Lower leg skin (tissue), 4 donors: ENCODE measurements around the gene ATAD3A. TPM values are rescaled to one million over a fixed set of nuclear protein-coding genes. Genes with fewer than 3 reads are reported as not detected.
"Not testable (repeated sequence)": the region's sequence is repeated elsewhere in the genome, so short reads cannot be mapped to it uniquely, and the experiment has no call there.

Experiments
- DNase-seq, 2 donors: peaks; one replicate each; pipeline ENCODE4 v3.0.0-alpha.2; 2019; ENCODE audit warnings: low spot score in 2 of 2
- H3K4me3 ChIP-seq: fragments of 200-600 bp; sonication (generic); 2 replicates; pipeline ENCODE4 v1.5.1; 2017; ENCODE audit warnings: mild to moderate bottlenecking, low read depth; ENCODE audit not compliant: poor library complexity, severe bottlenecking
- CTCF ChIP-seq, 3 donors: fragments of 450-650 bp; IDR thresholded peaks; one replicate each; pipeline ENCODE4 v1.5.1; 2016; ENCODE audit warnings: antibody characterized with exemption in 3 of 3, mild to moderate bottlenecking in 3 of 3, moderate library complexity in 2 of 3
- POLR2A ChIP-seq, 2 donors: fragments of 450-650 bp; IDR thresholded peaks; one replicate each; pipeline ENCODE4 v1.6.1; 2016 to 2017; ENCODE audit warnings: antibody characterized with exemption in 2 of 2, mild to moderate bottlenecking in 1 of 2, moderate library complexity in 1 of 2
- WGBS, 2 donors: methylation state at CpG; one replicate each; pipeline ENCODE4 v1.1.5; 2018; 5-methylcytosine and 5-hydroxymethylcytosine counted together
- intact Hi-C: fragments of 100-400 bp; cut with DNase I; formaldehyde crosslinking; loops from one replicate; pipeline ENCODE4 v1.15.0; 2023; ENCODE audit warnings: low total_unique reads
- total RNA-seq, 4 donors: library from RNA; depleted of rRNA; stranded (reverse); fragments of >200 nt; gene quantifications; one replicate each; pipeline ENCODE4 v1.1.0, GENCODE V29; 2016

Gene ATAD3A
- total RNA-seq, 4 donors from 2014 or later: 23.2 to 33.3 (median 26.9) TPM

DNA sequence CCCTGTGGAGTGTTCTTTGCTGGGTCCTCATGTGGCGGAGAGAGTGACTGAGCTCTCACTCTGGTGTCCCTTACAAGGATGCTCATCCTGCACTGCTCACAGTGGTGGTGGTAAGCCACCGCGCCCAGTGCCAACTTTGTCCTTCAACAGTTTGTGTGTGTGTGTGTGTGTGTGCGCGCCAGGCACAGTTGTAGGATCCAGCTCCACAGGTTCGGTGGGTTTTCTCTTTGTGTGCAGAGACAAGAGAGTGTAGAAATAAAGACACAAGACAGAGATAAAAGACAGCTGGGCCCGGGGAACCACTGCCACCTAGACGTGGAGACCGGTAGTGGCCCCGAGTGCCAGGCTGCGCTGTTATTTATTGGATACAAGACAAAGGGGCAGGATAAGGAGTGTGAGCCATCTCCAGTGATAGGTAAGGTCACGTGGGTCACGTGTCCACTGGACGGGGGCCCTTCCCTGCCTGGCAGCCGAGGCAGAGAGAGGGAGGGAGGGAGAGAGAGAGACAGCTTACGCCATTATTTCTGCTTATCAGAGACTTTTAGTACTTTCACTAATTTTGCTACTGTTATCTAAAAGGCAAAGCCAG is 7.1 kb upstream of the ATAD3A start:
- intact Hi-C loops, H3K4me3 ChIP-seq: not testable (repeated sequence)
- peak in 1 of 3 donors; percentile 56 for TF ChIP-seq CTCF (IDR thresholded peaks at IDR 0.05)
- 18 to 26% methylated on average over 16 of the region's 16 CpGs for WGBS, 2 donors
- peak; percentile 81 to 95 for DNase-seq

DNA sequence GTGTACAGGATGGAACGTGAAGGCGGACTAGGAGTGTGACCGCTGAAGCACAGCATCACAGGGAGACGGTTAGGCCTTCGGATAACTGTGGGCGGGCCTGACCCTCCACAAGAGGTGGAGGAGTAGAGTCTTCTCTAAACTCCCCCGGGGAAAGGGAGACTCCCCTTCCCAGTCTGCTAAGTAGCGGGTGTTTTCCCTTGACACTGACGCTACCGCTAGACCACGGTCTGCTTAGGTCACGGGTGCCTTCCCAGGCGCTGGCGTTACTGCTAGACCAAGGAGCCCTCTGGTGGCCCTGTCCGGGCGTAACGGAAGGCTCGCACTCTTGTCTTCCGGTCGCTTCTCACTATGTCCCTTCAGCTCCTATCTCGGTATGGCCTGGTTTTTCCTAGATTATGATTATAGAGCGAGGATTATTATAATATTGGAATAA is 6.6 kb upstream of the ATAD3A start:
- intact Hi-C loops, H3K4me3 ChIP-seq: not testable (repeated sequence)
- WGBS, 2 donors: 3 to 5% methylated on average over 11 to 14 of the region's 22 CpGs
- DNase-seq: peak in 1 of 2 donors; percentile 32

DNA sequence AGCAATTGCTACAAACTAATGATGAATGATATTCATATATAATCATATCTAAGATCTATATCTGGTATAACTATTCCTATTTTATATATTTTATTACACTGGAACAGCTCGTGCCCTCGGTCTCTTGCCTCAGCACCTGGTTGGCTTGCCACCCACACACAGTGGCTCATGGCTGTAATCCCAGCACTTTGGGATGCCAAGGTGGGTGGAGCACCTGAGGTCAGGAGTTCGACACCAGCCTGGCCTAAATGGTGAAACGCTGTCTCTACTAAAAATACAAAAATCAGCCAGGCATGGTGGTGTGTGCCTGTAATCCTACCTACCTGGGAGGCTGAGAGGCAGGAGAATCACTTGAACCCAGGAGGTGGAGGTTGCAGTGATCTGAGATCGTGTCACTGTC is 6.2 kb upstream of the ATAD3A start:
- H3K4me3 ChIP-seq, intact Hi-C loops, DNase-seq: not testable (repeated sequence)
- WGBS, 2 donors: 52 to 62% methylated on average over 5 of the region's 5 CpGs

- TF ChIP-seq POLR2A (IDR thresholded peaks at IDR 0.05) (no peak), CTCF (IDR thresholded peaks at IDR 0.05) (no peak)
- no peak for DNase-seq
- 92 to 95% methylated on average over 4 of the region's 4 CpGs for WGBS, 2 donors
- no peak overlapping the region for H3K4me3 ChIP-seq
- intact Hi-C loops: no loop called here
Observed at GRCh38 chr1:1507305-1507704, 4.7 kb upstream of the ATAD3A start.

- intact Hi-C loops, DNase-seq, H3K4me3 ChIP-seq: not testable (repeated sequence)
- 87 to 97% methylated on average over 7 to 28 of the region's 34 CpGs for WGBS, 2 donors
Observed at GRCh38 chr1:1508775-1509464, 3.0 kb upstream of the ATAD3A start.

- WGBS, 2 donors: 78 to 86% methylated on average over 6 to 21 of the region's 21 CpGs
- DNase-seq, H3K4me3 ChIP-seq, intact Hi-C loops: not testable (repeated sequence)
Observed at GRCh38 chr1:1509465-1509850, 2.5 kb upstream of the ATAD3A start.

GRCh38 chr1:1510912-1511532 is 940 bp upstream of the ATAD3A start:
- intact Hi-C loops: no loop called here
- H3K4me3 ChIP-seq: peak overlapping the region; percentile 39
- 13 to 29% methylated on average over 12 to 17 of the region's 17 CpGs for WGBS, 2 donors
- no peak for DNase-seq
- TF ChIP-seq CTCF (IDR thresholded peaks at IDR 0.05): no peak
- TF ChIP-seq POLR2A (IDR thresholded peaks at IDR 0.05): no peak

- DNase-seq, intact Hi-C loops: not testable (repeated sequence)
- 1% methylated on average over 17 of the region's 52 CpGs; no CpG with 5 or more reads in 1 of the 2 donors for WGBS, 2 donors
- peak overlapping the region; percentile 39 for H3K4me3 ChIP-seq
Observed at GRCh38 chr1:1512425-1512824, 463 bp downstream of the ATAD3A start.

GRCh38 chr1:1513675-1514074 is 1.7 kb downstream of the ATAD3A start:
- DNase-seq, H3K4me3 ChIP-seq, intact Hi-C loops: not testable (repeated sequence)
- WGBS, 2 donors: 63 to 64% methylated on average over 9 to 10 of the region's 18 CpGs

DNA sequence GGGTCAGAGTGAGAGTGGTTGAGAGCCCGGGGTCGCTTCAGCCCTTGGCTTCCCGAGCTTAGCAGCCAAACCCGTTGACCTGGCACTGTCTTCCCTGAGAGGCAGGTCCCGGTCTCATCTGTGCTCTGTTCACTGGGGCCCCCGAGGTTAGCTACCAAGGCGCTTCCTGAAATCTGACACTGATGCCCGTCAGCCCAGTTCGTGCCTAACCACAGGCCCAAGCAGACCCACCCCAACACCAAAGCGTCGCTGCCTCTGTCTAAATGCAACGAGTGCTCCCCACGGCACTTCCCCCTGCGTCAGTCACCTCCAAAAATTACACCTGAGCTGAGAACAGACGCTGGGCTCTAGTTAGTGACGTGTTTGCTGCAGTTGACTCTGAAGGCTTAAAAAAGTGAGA is 2.4 kb downstream of the ATAD3A start:
- WGBS, 2 donors: 70 to 88% methylated on average over 10 to 16 of the region's 16 CpGs
- intact Hi-C loops: not testable (repeated sequence)

GRCh38 chr1:1516923-1517322 is 5.0 kb downstream of the ATAD3A start:
- 91 to 92% methylated on average over 2 to 12 of the region's 14 CpGs for WGBS, 2 donors
- H3K4me3 ChIP-seq, intact Hi-C loops, DNase-seq: not testable (repeated sequence)

More for the DNA sequence above, 2.4 kb downstream of the ATAD3A start:
- H3K4me3 ChIP-seq, DNase-seq: not testable (repeated sequence)
